Neural progenitor cell (in vitro differentiated cells): ENCODE data around the gene NTN4. TPM values are rescaled to one million over a fixed set of nuclear protein-coding genes. Genes with fewer than 3 reads are reported as not detected.
A peak's percentile ranks its signal among the peaks of the same experiment; 100 is the strongest.

ENCODE experiments used
- DNase-seq: peaks from one replicate; pipeline ENCODE4 v3.0.0-alpha.2; 2016; ENCODE audit warnings: low spot score
- H2AFZ ChIP-seq: fragments of 200-600 bp; sonication (generic); replicated peaks from 2 replicates; pipeline ENCODE4 v1.6.1; 2016; ENCODE audit warnings: antibody characterized with exemption
- H3F3A ChIP-seq: fragments of 200-600 bp; sonication (generic); 2 replicates; pipeline ENCODE4 v1.6.1; 2016; ENCODE audit warnings: antibody characterized with exemption, low read depth
- H3K27ac ChIP-seq: fragments of 200-600 bp; sonication (generic); 2 replicates; pipeline ENCODE4 v1.5.1; 2016; ENCODE audit warnings: mild to moderate bottlenecking
- H3K27me3 ChIP-seq: fragments of 200-600 bp; sonication (generic); 2 replicates; pipeline ENCODE4 v1.6.1; 2016; ENCODE audit warnings: mild to moderate bottlenecking, moderate library complexity
- H3K36me3 ChIP-seq: fragments of 200-600 bp; sonication (generic); 2 replicates; pipeline ENCODE4 v1.5.1; 2016
- H3K4me1 ChIP-seq: fragments of 200-600 bp; sonication (generic); 2 replicates; pipeline ENCODE4 v1.6.1; 2016; ENCODE audit warnings: mixed run types
- H3K4me2 ChIP-seq: fragments of 200-600 bp; sonication (generic); 2 replicates; pipeline ENCODE4 v1.6.1; 2016
- H3K4me3 ChIP-seq: fragments of 200-600 bp; sonication (generic); 2 replicates; pipeline ENCODE4 v1.5.1; 2016
- H3K79me2 ChIP-seq: fragments of 200-600 bp; sonication (generic); 2 replicates; pipeline ENCODE4 v1.6.1; 2016; ENCODE audit warnings: low read depth
- H3K9ac ChIP-seq: fragments of 200-600 bp; sonication (generic); 2 replicates; pipeline ENCODE4 v1.6.1; 2016
- H3K9me3 ChIP-seq: fragments of 200-600 bp; sonication (generic); 2 replicates; pipeline ENCODE4 v1.5.1; 2016; ENCODE audit warnings: low read depth
- H4K20me1 ChIP-seq: fragments of 200-600 bp; sonication (generic); 2 replicates; pipeline ENCODE4 v1.6.1; 2016; ENCODE audit warnings: low read depth
- H3K27ac Mint-ChIP-seq: 3 replicates; pipeline ENCODE4 v1.8.0; 2021; ENCODE audit warnings: mixed read lengths
- H3K27me3 Mint-ChIP-seq: 2 replicates; pipeline ENCODE4 v1.8.0; 2022; ENCODE audit warnings: low read depth, mild to moderate bottlenecking, inconsistent platforms, moderate library complexity, mixed read lengths; ENCODE audit not compliant: insufficient read depth
- H3K36me3 Mint-ChIP-seq: 3 replicates; pipeline ENCODE4 v1.8.0; 2021; ENCODE audit warnings: mixed read lengths
- H3K4me1 Mint-ChIP-seq: 3 replicates; pipeline ENCODE4 v1.8.0; 2021; ENCODE audit warnings: mixed read lengths
- H3K4me3 Mint-ChIP-seq: 3 replicates; pipeline ENCODE4 v1.8.0; 2021; ENCODE audit warnings: mild to moderate bottlenecking, moderate library complexity, mixed read lengths
- H3K9me3 Mint-ChIP-seq: 3 replicates; pipeline ENCODE4 v1.8.0; 2020; ENCODE audit warnings: mixed read lengths
- CTCF ChIP-seq: fragments of 200-600 bp; sonication (generic); IDR thresholded peaks from 2 replicates; pipeline ENCODE4 v1.5.1; 2017; ENCODE audit warnings: antibody characterized with exemption, mild to moderate bottlenecking
- EZH2 ChIP-seq: fragments of 200-600 bp; sonication (generic); IDR thresholded peaks from 2 replicates; pipeline ENCODE4 v1.6.1; 2017; ENCODE audit warnings: antibody characterized with exemption, mild to moderate bottlenecking, moderate library complexity
- EZH2phosphoT487 ChIP-seq: fragments of 200-600 bp; sonication (generic); IDR thresholded peaks from 2 replicates; pipeline ENCODE4 v1.6.1; 2017; ENCODE audit warnings: antibody characterized with exemption
- total RNA-seq: library from RNA; depleted of rRNA; stranded (reverse); fragments of >200 nt; gene quantifications from 2 replicates; pipeline ENCODE4 v1.2.3, GENCODE V29; 2015; ENCODE audit warnings: low replicate concordance

Gene NTN4
- total RNA-seq, 1 donor from 2014 or later, result 2.3 TPM

GRCh38 chr12:95788637-95789036 is 1.9 kb downstream of the NTN4 start:
- Histone ChIP-seq H3K79me2 (no peaks in the 10 kb centered on the region), H3K4me3 (no peak overlapping the region), H3K27ac (no peak overlapping the region), H3K27me3 (peaks cover 77% of the 10 kb centered on the region), H3K4me1 (peaks cover 16% of the 10 kb centered on the region), H3K36me3 (no peaks in the 10 kb centered on the region), H3K9ac (no peak overlapping the region), H3K4me2 (peak overlapping the region; percentile 98), H2AFZ (no peak overlapping the region), H3K9me3 (no peaks in the 10 kb centered on the region), H3F3A (peaks cover 10% of the 10 kb centered on the region), H4K20me1 (no peaks in the 10 kb centered on the region)
- H3K27me3 Mint-ChIP-seq, result peaks cover 24% of the 10 kb centered on the region
- DNase-seq, result no peak
- TF ChIP-seq CTCF, result no peak
- no peak for TF ChIP-seq EZH2phosphoT487
- no peak for TF ChIP-seq EZH2
- no peaks in the 10 kb centered on the region for H3K9me3 Mint-ChIP-seq
- no peak overlapping the region for H3K27ac Mint-ChIP-seq
- peaks cover 19% of the 10 kb centered on the region for H3K4me1 Mint-ChIP-seq
- no peaks in the 10 kb centered on the region for H3K36me3 Mint-ChIP-seq
- H3K4me3 Mint-ChIP-seq, result peak overlapping the region; percentile 91

DNA sequence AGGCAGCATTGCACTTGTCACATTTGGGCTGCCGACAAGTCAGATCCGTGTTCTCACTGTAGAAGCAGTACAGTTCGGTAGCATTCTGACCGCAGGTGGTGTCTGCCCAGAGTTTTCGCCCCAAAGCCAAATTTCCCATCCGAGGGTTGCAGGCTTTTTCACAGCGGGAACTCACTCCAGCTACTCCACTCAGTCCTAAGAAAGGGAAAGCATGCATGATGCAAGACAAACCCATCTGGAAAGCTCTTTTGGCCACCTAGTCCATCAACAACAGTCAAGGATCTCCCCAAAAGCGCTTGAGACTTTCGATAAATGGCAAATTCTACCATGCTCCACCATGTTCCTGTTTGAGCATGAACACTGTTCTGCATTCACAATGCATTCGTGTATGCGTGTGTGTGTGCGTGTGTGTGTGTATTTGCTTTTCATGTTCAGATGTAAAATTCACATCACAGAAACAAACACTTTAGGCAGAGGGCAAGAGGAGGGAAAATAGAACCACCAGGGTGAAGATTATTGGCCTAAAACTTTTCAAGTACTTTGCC is 3.2 kb downstream of the NTN4 start:
- no peak overlapping the region for H3K27ac Mint-ChIP-seq
- H3K4me1 Mint-ChIP-seq, result peaks cover 19% of the 10 kb centered on the region
- no peak for DNase-seq
- no peaks in the 10 kb centered on the region for H3K36me3 Mint-ChIP-seq
- no peak for TF ChIP-seq CTCF
- no peak for TF ChIP-seq EZH2phosphoT487
- no peak for TF ChIP-seq EZH2
- H4K20me1 ChIP-seq, result no peaks in the 10 kb centered on the region
- H3F3A ChIP-seq, result peaks cover 10% of the 10 kb centered on the region
- H3K9ac ChIP-seq, result no peak overlapping the region
- H3K27me3 ChIP-seq, result peaks cover 64% of the 10 kb centered on the region
- no peak overlapping the region for H3K4me3 ChIP-seq
- H2AFZ ChIP-seq, result no peak overlapping the region
- peaks cover 20% of the 10 kb centered on the region for H3K27me3 Mint-ChIP-seq
- H3K79me2 ChIP-seq, result no peaks in the 10 kb centered on the region
- H3K4me2 ChIP-seq, result no peak overlapping the region
- H3K27ac ChIP-seq, result no peak overlapping the region
- peaks cover 16% of the 10 kb centered on the region for H3K4me1 ChIP-seq
- H3K9me3 ChIP-seq, result no peaks in the 10 kb centered on the region
- no peaks in the 10 kb centered on the region for H3K36me3 ChIP-seq
- no peaks in the 10 kb centered on the region for H3K9me3 Mint-ChIP-seq
- H3K4me3 Mint-ChIP-seq, result no peak overlapping the region

GRCh38 chr12:95784915-95785314 is 5.6 kb downstream of the NTN4 start:
- no peak overlapping the region for H2AFZ ChIP-seq
- no peak overlapping the region for H3K9ac ChIP-seq
- DNase-seq, result no peak
- H3K36me3 Mint-ChIP-seq, result no peaks in the 10 kb centered on the region
- H3K4me2 ChIP-seq, result no peak overlapping the region
- H3K4me3 ChIP-seq, result no peak overlapping the region
- no peak overlapping the region for H3K27ac ChIP-seq
- peaks cover 40% of the 10 kb centered on the region for H3K27me3 ChIP-seq
- no peaks in the 10 kb centered on the region for H4K20me1 ChIP-seq
- H3K9me3 Mint-ChIP-seq, result no peaks in the 10 kb centered on the region
- H3K4me1 ChIP-seq, result peaks cover 8% of the 10 kb centered on the region
- no peaks in the 10 kb centered on the region for H3K9me3 ChIP-seq
- no peak for TF ChIP-seq EZH2
- no peak for TF ChIP-seq CTCF
- no peak for TF ChIP-seq EZH2phosphoT487
- H3K79me2 ChIP-seq, result no peaks in the 10 kb centered on the region
- no peak overlapping the region for H3K4me3 Mint-ChIP-seq
- H3K36me3 ChIP-seq, result no peaks in the 10 kb centered on the region
- no peaks in the 10 kb centered on the region for H3F3A ChIP-seq
- H3K27ac Mint-ChIP-seq, result no peak overlapping the region
- H3K4me1 Mint-ChIP-seq, result peaks cover 12% of the 10 kb centered on the region
- H3K27me3 Mint-ChIP-seq, result peaks cover 8% of the 10 kb centered on the region
